B cell (primary cell): Measurements from ENCODE around the gene NELL2. TPM values are rescaled to one million over a fixed set of nuclear protein-coding genes. Genes with fewer than 3 reads are reported as not detected.

ENCODE experiments used
- ATAC-seq: fragments of 200-7000 bp; cut with Tn5 transposase; one replicate; pipeline ENCODE4 v1.10.0; 2021; ENCODE audit warnings: low read depth, mild to moderate bottlenecking, moderate number of reproducible peaks, moderate library complexity
- CTCF ChIA-PET: fragments of 350-600 bp; sonication (Branson Sonifier 250); formaldehyde crosslinking; loops from one replicate; lab custom pipeline; 2021; ENCODE audit warnings: antibody characterized with exemption, inconsistent platforms; lab: Charles Lee
- POLR2A ChIA-PET: fragments of 350-600 bp; sonication (Branson Sonifier 250); formaldehyde crosslinking; loops from one replicate; lab custom pipeline; 2021; ENCODE audit warnings: antibody characterized with exemption; lab: Charles Lee
- DNase-seq: peaks from one replicate; pipeline ENCODE4 v3.0.0; 2013
- H2AFZ ChIP-seq: 2 replicates; pipeline ENCODE4 v1.6.1; 2012; ENCODE audit warnings: mild to moderate bottlenecking, low read depth, low read length; ENCODE audit not compliant: insufficient read depth, poor library complexity, severe bottlenecking
- H3K27ac ChIP-seq, 2 donors: 1 replicate in 1 of 2; 2 replicates in 1 of 2; pipeline ENCODE4 v1.5.1; 2012 to 2013; ENCODE audit warnings: low read length in 2 of 2, mild to moderate bottlenecking in 2 of 2, moderate library complexity in 1 of 2
- H3K27me3 ChIP-seq, 4 experiments: fragments of 200-600 bp in 1 of 4; sonication (generic) in 1 of 4; replicated peaks in 1 of 4; 1 replicate in 2 of 4; 2 replicates in 2 of 4; pipeline versions ENCODE4 v1.6.1 to v1.7.0; 2013 to 2016; ENCODE audit warnings: low read length in 3 of 4, mild to moderate bottlenecking in 2 of 4, mixed read lengths in 1 of 4, moderate library complexity in 1 of 4; ENCODE audit not compliant: insufficient read depth in 4 of 4, control insufficient read depth in 3 of 4; ENCODE audit errors: control extremely low read depth in 1 of 4
- H3K36me3 ChIP-seq, 2 experiments: replicated peaks in 1 of 2; 1 replicate in 1 of 2; 2 replicates in 1 of 2; pipeline versions ENCODE4 v1.6.1 to v1.7.1; 2013; ENCODE audit warnings: low read length in 1 of 2; ENCODE audit not compliant: insufficient read depth in 2 of 2, control insufficient read depth in 1 of 2; ENCODE audit errors: control extremely low read depth in 1 of 2, extremely low read depth in 1 of 2
- H3K4me1 ChIP-seq, 2 donors: fragments of 200-600 bp in 1 of 2; sonication (generic) in 1 of 2; 1 replicate in 1 of 2; 2 replicates in 1 of 2; pipeline versions ENCODE4 v1.5.1 to v1.6.1; 2013 to 2017; ENCODE audit warnings: low read length in 2 of 2; ENCODE audit not compliant: control insufficient read depth in 2 of 2, insufficient read depth in 2 of 2
- H3K4me2 ChIP-seq: replicated peaks from 2 replicates; pipeline ENCODE3; 2012; ENCODE audit warnings: mild to moderate bottlenecking, low read depth, low read length; ENCODE audit not compliant: poor library complexity, severe bottlenecking
- H3K4me3 ChIP-seq, 5 experiments: fragments of 200-600 bp in 1 of 5; sonication (generic) in 1 of 5; 1 replicate in 3 of 5; 2 replicates in 2 of 5; pipeline versions ENCODE4 v1.5.1 to v1.7.0; 2011 to 2016; ENCODE audit warnings: low read length in 4 of 5, mild to moderate bottlenecking in 4 of 5, low read depth in 2 of 5, control low read depth in 1 of 5, moderate library complexity in 1 of 5; ENCODE audit not compliant: insufficient read depth in 1 of 5; ENCODE audit errors: control extremely low read depth in 1 of 5, extremely low read depth in 1 of 5
- H3K79me2 ChIP-seq: fragments of 200-600 bp; sonication (generic); one replicate; pipeline ENCODE4 v1.6.0; 2016; ENCODE audit warnings: low read length; ENCODE audit not compliant: control insufficient read depth, insufficient read depth
- H3K9ac ChIP-seq: fragments of 200-600 bp; sonication (generic); 2 replicates; pipeline ENCODE4 v1.6.1; 2017; ENCODE audit warnings: mild to moderate bottlenecking, low read length, moderate library complexity
- H3K9me3 ChIP-seq, 3 donors: one replicate each; pipeline versions ENCODE4 v1.6.1 to v1.7.1; 2013; ENCODE audit warnings: low read length in 2 of 3; ENCODE audit not compliant: control insufficient read depth in 2 of 3, insufficient read depth in 1 of 3; ENCODE audit errors: control extremely low read depth in 1 of 3
- H4K20me1 ChIP-seq: 2 replicates; pipeline ENCODE4 v1.6.0; 2012; ENCODE audit warnings: mild to moderate bottlenecking, low read length; ENCODE audit not compliant: insufficient read depth, control insufficient read depth, poor library complexity, severe bottlenecking
- H3K27ac Mint-ChIP-seq: one replicate; pipeline ENCODE4 v1.8.0; 2021; ENCODE audit warnings: mixed read lengths
- H3K27me3 Mint-ChIP-seq: one replicate; pipeline ENCODE4 v1.8.0; 2021; ENCODE audit warnings: mixed read lengths
- H3K4me1 Mint-ChIP-seq: one replicate; pipeline ENCODE4 v1.8.0; 2021; ENCODE audit warnings: mixed read lengths
- H3K4me3 Mint-ChIP-seq: one replicate; pipeline ENCODE4 v1.8.0; 2021; ENCODE audit warnings: mixed read lengths
- H3K9me3 Mint-ChIP-seq: one replicate; pipeline ENCODE4 v1.8.0; 2022; ENCODE audit warnings: mixed read lengths; ENCODE audit not compliant: insufficient read depth
- EZH2 ChIP-seq: IDR thresholded peaks from 2 replicates; pipeline ENCODE4 v1.6.1; 2012; ENCODE audit warnings: borderline replicate concordance, low read depth, mild to moderate bottlenecking, moderate library complexity, low read length; ENCODE audit not compliant: insufficient read depth, poor library complexity, severe bottlenecking
- WGBS: methylation state at CpG from one replicate; pipeline ENCODE4 v1.1.5; 2013; ENCODE audit warnings: missing lambda C conversion rate; ENCODE audit not compliant: insufficient coverage; 5-methylcytosine and 5-hydroxymethylcytosine counted together
- intact Hi-C: fragments of 100-400 bp; cut with micrococcal nuclease; formaldehyde crosslinking; loops from one replicate; pipeline ENCODE4 v1.10.0; 2022
- polyA plus RNA-seq: library from polyadenylated mRNA; depleted of rRNA; stranded (reverse); fragments of >200 nt; gene quantifications from 2 replicates; pipeline ENCODE4 v1.2.3, GENCODE V29; 2012
- total RNA-seq, 2 donors: library from RNA; stranded (reverse); fragments of 120-200 nt in 1 of 2; gene quantifications; 1 replicate in 1 of 2; 2 replicates in 1 of 2; pipeline versions ENCODE4 v1.2.3 to v1.2.4, GENCODE V29; 2013 to 2022
- TF ChIP-seq, protein P1 (sequence below): fragments of 200-600 bp; IDR thresholded peaks from one replicate; pipeline ENCODE4 v1.8.0; 2022; ENCODE audit warnings: antibody characterized with exemption, mild to moderate bottlenecking

The NELL2 gene
- total and polyA plus RNA-seq, 2 donors (not counting 1 experiment from before 2014, with no cell fraction given), result 0.22 TPM; not detected in 1

GRCh38 chr12:44759289-44759688 lies 116.8 kb downstream of the NELL2 start:
- Histone ChIP-seq H3K4me2 (no peak overlapping the region), H3K27me3 (no peaks in the 10 kb centered on the region), H3K9ac (no peak overlapping the region), H2AFZ (no peak overlapping the region), H3K9me3 (peaks cover 0 to 2% (median 0%) of the 10 kb centered on the region in 3 donors), H3K36me3 (no peaks in the 10 kb centered on the region), H4K20me1 (no peaks in the 10 kb centered on the region), H3K79me2 (no peaks in the 10 kb centered on the region), H3K4me3 (no peak overlapping the region), H3K4me1 (no peaks in the 10 kb centered on the region), H3K27ac (no peak overlapping the region)
- no peak overlapping the region for H3K4me3 Mint-ChIP-seq
- no peaks in the 10 kb centered on the region for H3K27me3 Mint-ChIP-seq
- no peaks in the 10 kb centered on the region for H3K9me3 Mint-ChIP-seq
- intact Hi-C loops, result no loop called here
- ATAC-seq (no peak), DNase-seq (no peak)
- H3K27ac Mint-ChIP-seq, result no peak overlapping the region
- no peaks in the 10 kb centered on the region for H3K4me1 Mint-ChIP-seq
- 100% methylated on average over 1 of the region's 1 CpG for WGBS
- POLR2A ChIA-PET, result no interaction called here
- CTCF ChIA-PET, result no interaction called here
- TF ChIP-seq EZH2, result no peak

DNA sequence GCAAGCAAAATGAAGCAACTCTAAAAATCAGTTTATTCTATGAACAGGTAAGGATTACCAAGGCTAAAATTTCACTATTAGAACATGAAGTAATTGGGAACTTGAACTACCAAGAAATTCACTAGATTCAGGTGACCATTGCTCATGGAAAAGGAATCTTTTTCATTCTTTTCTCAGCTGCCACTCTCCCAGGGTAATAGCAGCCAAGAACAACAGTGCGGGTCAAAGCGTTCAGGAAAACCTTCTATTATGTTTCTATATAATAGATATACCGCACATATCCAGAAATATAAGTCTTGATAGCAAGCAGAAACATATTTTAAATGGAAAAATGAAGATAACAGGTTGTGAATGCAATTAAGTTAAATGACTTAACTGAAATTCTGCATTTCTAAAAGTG lies 125.6 kb downstream of the NELL2 start:
- H3K4me3 Mint-ChIP-seq, result no peak overlapping the region
- Histone ChIP-seq H4K20me1 (no peaks in the 10 kb centered on the region), H3K4me2 (no peak overlapping the region), H3K27ac (no peak overlapping the region), H3K4me3 (no peak overlapping the region), H3K9me3 (peaks cover 0 to 1% (median 0%) of the 10 kb centered on the region in 3 donors), H2AFZ (no peak overlapping the region), H3K9ac (no peak overlapping the region), H3K36me3 (no peaks in the 10 kb centered on the region), H3K4me1 (no peaks in the 10 kb centered on the region), H3K27me3 (no peaks in the 10 kb centered on the region), H3K79me2 (no peaks in the 10 kb centered on the region)
- TF ChIP-seq EZH2, result no peak
- TF ChIP-seq, protein P1, sequence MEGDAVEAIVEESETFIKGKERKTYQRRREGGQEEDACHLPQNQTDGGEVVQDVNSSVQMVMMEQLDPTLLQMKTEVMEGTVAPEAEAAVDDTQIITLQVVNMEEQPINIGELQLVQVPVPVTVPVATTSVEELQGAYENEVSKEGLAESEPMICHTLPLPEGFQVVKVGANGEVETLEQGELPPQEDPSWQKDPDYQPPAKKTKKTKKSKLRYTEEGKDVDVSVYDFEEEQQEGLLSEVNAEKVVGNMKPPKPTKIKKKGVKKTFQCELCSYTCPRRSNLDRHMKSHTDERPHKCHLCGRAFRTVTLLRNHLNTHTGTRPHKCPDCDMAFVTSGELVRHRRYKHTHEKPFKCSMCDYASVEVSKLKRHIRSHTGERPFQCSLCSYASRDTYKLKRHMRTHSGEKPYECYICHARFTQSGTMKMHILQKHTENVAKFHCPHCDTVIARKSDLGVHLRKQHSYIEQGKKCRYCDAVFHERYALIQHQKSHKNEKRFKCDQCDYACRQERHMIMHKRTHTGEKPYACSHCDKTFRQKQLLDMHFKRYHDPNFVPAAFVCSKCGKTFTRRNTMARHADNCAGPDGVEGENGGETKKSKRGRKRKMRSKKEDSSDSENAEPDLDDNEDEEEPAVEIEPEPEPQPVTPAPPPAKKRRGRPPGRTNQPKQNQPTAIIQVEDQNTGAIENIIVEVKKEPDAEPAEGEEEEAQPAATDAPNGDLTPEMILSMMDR, result no peak
- no peaks in the 10 kb centered on the region for H3K4me1 Mint-ChIP-seq
- H3K27ac Mint-ChIP-seq, result no peak overlapping the region
- ChIA-PET POLR2A (no interaction called here), CTCF (no interaction called here)
- H3K27me3 Mint-ChIP-seq, result no peaks in the 10 kb centered on the region
- intact Hi-C loops, result no loop called here
- no peak for DNase-seq
- no peak for ATAC-seq
- WGBS, result no CpG with 5 or more reads among the region's 3 CpGs
- H3K9me3 Mint-ChIP-seq, result no peaks in the 10 kb centered on the region
